ENCODE measurements around the gene SLC35F4.

GRCh38 chr14:57753821-57754220 lies 112.1 kb downstream of the SLC35F4 start:
- TF ChIP-seq MXI1 (IDR thresholded peaks at IDR 0.05; ENCODE audit: borderline replicate concordance, low read depth, low read length): no peak
- TF ChIP-seq POLR2A (IDR thresholded peaks at IDR 0.05; ENCODE audit: low read depth, low read length): no peak
- no peak for TF ChIP-seq CTCF (conservative IDR thresholded peaks at IDR 0.05; ENCODE audit: low read depth, low read length)
- no peak for TF ChIP-seq CEBPB (IDR thresholded peaks at IDR 0.05; ENCODE audit: low read depth, low read length)
- TF ChIP-seq RCOR1 (IDR thresholded peaks at IDR 0.05; ENCODE audit: insufficient replicate concordance, low read length): no peak
- no peak for TF ChIP-seq NFE2L2 (IDR thresholded peaks at IDR 0.05; ENCODE audit: low read depth, low read length)
- no peak for TF ChIP-seq RFX5 (IDR thresholded peaks at IDR 0.05; ENCODE audit: low read depth, low read length)
- TF ChIP-seq SMC3 (IDR thresholded peaks at IDR 0.05; ENCODE audit: low read depth, low read length): no peak
- TF ChIP-seq FOS (IDR thresholded peaks at IDR 0.05; ENCODE audit: low read depth, low read length): no peak
- no peak for TF ChIP-seq USF2 (IDR thresholded peaks at IDR 0.05; ENCODE audit: low read depth, low read length)
- TF ChIP-seq MAZ (IDR thresholded peaks at IDR 0.05; ENCODE audit: borderline replicate concordance, low read depth, low read length): no peak
- TF ChIP-seq ELK1 (IDR thresholded peaks at IDR 0.05; ENCODE audit: borderline replicate concordance, low read depth, low read length): no peak
- TF ChIP-seq BHLHE40 (IDR thresholded peaks at IDR 0.05; ENCODE audit: low read depth, low read length): no peak
- no peak for TF ChIP-seq RAD21 (IDR thresholded peaks at IDR 0.05; ENCODE audit: low read length)
